Measurements from ENCODE around the gene ELF2.
A peak's percentile ranks its signal among the peaks of the same experiment; 100 is the strongest.

Gene ELF2

GRCh38 chr4:139092271-139092670 is 84.7 kb downstream of the ELF2 start:
- Histone ChIP-seq H3K27me3 (ENCODE audit: insufficient read depth, low read length, poor library complexity, severe bottlenecking) (no peaks in the 10 kb centered on the region), H3K4me2 (ENCODE audit: low read depth, low read length, poor library complexity, severe bottlenecking) (no peak overlapping the region), H3K79me2 (ENCODE audit: insufficient read depth, low read length) (no peaks in the 10 kb centered on the region), H3K9ac (ENCODE audit: low read depth, low read length, poor library complexity, severe bottlenecking) (no peak overlapping the region), H3K4me1 (ENCODE audit: insufficient read depth, low read length, poor library complexity, severe bottlenecking) (no peaks in the 10 kb centered on the region), H3F3A (ENCODE audit: low read depth) (no peaks in the 10 kb centered on the region), H3K9me2 (replicated peaks; ENCODE audit: low read depth, low read length) (no peaks in the 10 kb centered on the region), H4K20me1 (ENCODE audit: insufficient read depth, low read length, poor library complexity, severe bottlenecking) (no peaks in the 10 kb centered on the region), H2AFZ (ENCODE audit: low read length) (no peak overlapping the region), H3K4me3 (ENCODE audit: low read length, poor library complexity, severe bottlenecking) (no peak overlapping the region), H3K36me3 (ENCODE audit: insufficient read depth, low read length) (no peaks in the 10 kb centered on the region), H3K9me3 (ENCODE audit: insufficient read depth, low read depth, low read length) (no peaks in the 10 kb centered on the region)
- no peak for TF ChIP-seq CTCF (conservative IDR thresholded peaks at IDR 0.05; ENCODE audit: low read length)
- no peak for TF ChIP-seq EZH2phosphoT487 (IDR thresholded peaks at IDR 0.05; ENCODE audit: borderline replicate concordance)

- Histone ChIP-seq H3K4me1 (ENCODE audit: insufficient read depth, low read length, poor library complexity, severe bottlenecking) (peaks cover 36% of the 10 kb centered on the region), H3K4me3 (ENCODE audit: low read length, poor library complexity, severe bottlenecking) (peak overlapping the region; percentile 99), H3K36me3 (ENCODE audit: insufficient read depth, low read length) (no peaks in the 10 kb centered on the region), H3K79me2 (ENCODE audit: insufficient read depth, low read length) (peaks cover 34% of the 10 kb centered on the region), H3F3A (ENCODE audit: low read depth) (peaks cover 9% of the 10 kb centered on the region), H3K27me3 (ENCODE audit: insufficient read depth, low read length, poor library complexity, severe bottlenecking) (no peaks in the 10 kb centered on the region), H3K9me2 (replicated peaks; ENCODE audit: low read depth, low read length) (no peaks in the 10 kb centered on the region), H3K9ac (ENCODE audit: low read depth, low read length, poor library complexity, severe bottlenecking) (peak overlapping the region; percentile 99), H3K4me2 (ENCODE audit: low read depth, low read length, poor library complexity, severe bottlenecking) (peak overlapping the region; percentile 84), H4K20me1 (ENCODE audit: insufficient read depth, low read length, poor library complexity, severe bottlenecking) (peaks cover 26% of the 10 kb centered on the region), H3K9me3 (ENCODE audit: insufficient read depth, low read depth, low read length) (no peaks in the 10 kb centered on the region), H2AFZ (ENCODE audit: low read length) (peak overlapping the region; percentile 81; the same call in 1 of the 2 replicates)
- TF ChIP-seq CTCF (conservative IDR thresholded peaks at IDR 0.05; ENCODE audit: low read length) (peak; percentile 59), EZH2phosphoT487 (IDR thresholded peaks at IDR 0.05; ENCODE audit: borderline replicate concordance) (no peak)
These were observed 91.9 kb downstream of the ELF2 start for GRCh38 chr4:139085141-139085540.

- Histone ChIP-seq H4K20me1 (ENCODE audit: insufficient read depth, low read length, poor library complexity, severe bottlenecking) (peaks cover 30% of the 10 kb centered on the region), H3K36me3 (ENCODE audit: insufficient read depth, low read length) (no peaks in the 10 kb centered on the region), H3K27me3 (ENCODE audit: insufficient read depth, low read length, poor library complexity, severe bottlenecking) (no peaks in the 10 kb centered on the region), H3K4me3 (ENCODE audit: low read length, poor library complexity, severe bottlenecking) (peak overlapping the region; percentile 99), H2AFZ (ENCODE audit: low read length) (peak overlapping the region; percentile 81), H3K79me2 (ENCODE audit: insufficient read depth, low read length) (peaks cover 38% of the 10 kb centered on the region), H3K9me3 (ENCODE audit: insufficient read depth, low read depth, low read length) (no peaks in the 10 kb centered on the region), H3K9ac (ENCODE audit: low read depth, low read length, poor library complexity, severe bottlenecking) (peak overlapping the region; percentile 99), H3K4me2 (ENCODE audit: low read depth, low read length, poor library complexity, severe bottlenecking) (peak overlapping the region; percentile 84), H3K9me2 (replicated peaks; ENCODE audit: low read depth, low read length) (no peaks in the 10 kb centered on the region), H3F3A (ENCODE audit: low read depth) (peaks cover 9% of the 10 kb centered on the region), H3K4me1 (ENCODE audit: insufficient read depth, low read length, poor library complexity, severe bottlenecking) (peaks cover 39% of the 10 kb centered on the region)
- TF ChIP-seq EZH2phosphoT487 (IDR thresholded peaks at IDR 0.05; ENCODE audit: borderline replicate concordance) = no peak
- no peak for TF ChIP-seq CTCF (conservative IDR thresholded peaks at IDR 0.05; ENCODE audit: low read length)
These were observed 92.3 kb downstream of the ELF2 start for GRCh38 chr4:139084804-139085093.
